GM12878 (cell line): ENCODE measurements around the gene PSORS1C1. TPM values are rescaled to one million over a fixed set of nuclear protein-coding genes. Genes with fewer than 3 reads are reported as not detected.

ENCODE experiments used
- ATAC-seq: fragments of 200-7000 bp; cut with Tn5 transposase; 3 replicates; pipeline ENCODE4 v1.9.1; 2020; ENCODE audit warnings: mild to moderate bottlenecking, moderate library complexity
- BruUV-seq: library from RNA; stranded (reverse); fragments of 400-500 nt; replicated peaks from 2 replicates; lab custom pipeline; 2021; lab: Mats Ljungman, UMichigan
- CTCF ChIA-PET: fragments of 300-600 bp; sonication (Branson Sonifier 250); formaldehyde crosslinking; extraction: SDS; loops from one replicate; lab custom pipeline; 2021; ENCODE audit warnings: inconsistent platforms; lab: Yijun Ruan, JAX
- POLR2A ChIA-PET: fragments of 350-600 bp; formaldehyde crosslinking; extraction: SDS; loops from one replicate; lab custom pipeline; 2021; ENCODE audit warnings: inconsistent platforms; lab: Charles Lee
- RAD21 ChIA-PET: fragments of 300-600 bp; sonication (Branson Sonifier 250); formaldehyde crosslinking; loops from one replicate; lab custom pipeline; 2023; ENCODE audit warnings: antibody characterized with exemption; ENCODE audit not compliant: unreplicated experiment; lab: Charles Lee
- SMC1A ChIA-PET: fragments of 300-600 bp; sonication (Branson Sonifier 250); formaldehyde crosslinking; loops from one replicate; lab custom pipeline; 2023; ENCODE audit not compliant: unreplicated experiment, uncharacterized antibody; lab: Charles Lee
- DNase-seq: peaks from one replicate; pipeline ENCODE4 v3.0.0-alpha.2; 2011; ENCODE audit warnings: low read depth, low spot score
- FAIRE-seq: peaks from 3 replicates; lab custom pipeline; 2011; peaks lifted over from hg19 to GRCh38; lab: Jason Lieb, UNC
- H2AFZ ChIP-seq: 2 replicates; pipeline ENCODE4 v1.6.0; 2011; ENCODE audit warnings: low read depth, low read length, control low read depth; ENCODE audit not compliant: control insufficient read depth
- H3K27ac ChIP-seq: 2 replicates; pipeline ENCODE4 v1.5.1; 2011; ENCODE audit warnings: control low read depth; ENCODE audit not compliant: control insufficient read depth, insufficient read depth
- H3K27me3 ChIP-seq, 2 experiments: replicated peaks in 1 of 2; 2 replicates each; pipeline versions ENCODE4 v1.6.0 to v1.6.1; 2011; ENCODE audit warnings: low read length in 1 of 2; ENCODE audit not compliant: control insufficient read depth in 2 of 2, insufficient read depth in 2 of 2
- H3K36me3 ChIP-seq, 2 experiments: 2 replicates each; pipeline ENCODE4 v1.5.1; 2011; ENCODE audit warnings: low read length in 1 of 2; ENCODE audit not compliant: control insufficient read depth in 2 of 2, insufficient read depth in 2 of 2
- H3K4me1 ChIP-seq: 2 replicates; pipeline ENCODE4 v1.6.1; 2011; ENCODE audit warnings: mild to moderate bottlenecking, low read length, moderate library complexity, mixed read lengths; ENCODE audit not compliant: control insufficient read depth, insufficient read depth
- H3K4me2 ChIP-seq: 2 replicates; pipeline ENCODE4 v1.6.0; 2011; ENCODE audit warnings: control low read depth; ENCODE audit not compliant: control insufficient read depth, insufficient read depth
- H3K4me3 ChIP-seq: fragments of 200-600 bp; sonication (generic); 2 replicates; pipeline ENCODE4 v1.5.1; 2016
- H3K79me2 ChIP-seq: 2 replicates; pipeline ENCODE4 v1.6.0; 2011; ENCODE audit warnings: low read length; ENCODE audit not compliant: control insufficient read depth, insufficient read depth
- H3K9ac ChIP-seq: 2 replicates; pipeline ENCODE4 v1.8.0; 2011; ENCODE audit warnings: low read length, control low read depth, mixed read lengths; ENCODE audit not compliant: control insufficient read depth, insufficient read depth
- H3K9me3 ChIP-seq: replicated peaks from 3 replicates; pipeline ENCODE4 v1.5.1; 2011; ENCODE audit warnings: mild to moderate bottlenecking, low read length; ENCODE audit not compliant: control insufficient read depth, insufficient read depth
- H4K20me1 ChIP-seq: 2 replicates; pipeline ENCODE4 v1.6.0; 2011; ENCODE audit not compliant: control insufficient read depth, insufficient read depth
- KDM1A ChIP-seq: fragments of 200-600 bp; sonication (generic); IDR thresholded peaks from 2 replicates; pipeline ENCODE4 v1.6.1; 2016; ENCODE audit warnings: borderline replicate concordance
- MEF2B ChIP-seq: fragments of 450-650 bp; IDR thresholded peaks from 2 replicates; pipeline ENCODE4 v1.6.1; 2018; ENCODE audit warnings: mild to moderate bottlenecking, moderate library complexity; ENCODE audit not compliant: partially characterized antibody, poor library complexity, severe bottlenecking
- NBN ChIP-seq: fragments of 450-650 bp; IDR thresholded peaks from 2 replicates; pipeline ENCODE4 v1.6.1; 2016
- NFYB ChIP-seq: IDR thresholded peaks from 2 replicates; pipeline ENCODE4 v1.6.1; 2011; ENCODE audit warnings: low read depth, mild to moderate bottlenecking, low read length, improper control_type of control experiment, moderate library complexity; ENCODE audit not compliant: insufficient read depth
- PAX8 ChIP-seq: fragments of 450-650 bp; IDR thresholded peaks from 2 replicates; pipeline ENCODE4 v1.6.1; 2017; ENCODE audit warnings: mild to moderate bottlenecking, moderate library complexity
- SIN3A ChIP-seq: IDR thresholded peaks from 2 replicates; pipeline ENCODE4 v1.6.1; 2012; ENCODE audit warnings: low read depth, low read length, improper control_type of control experiment
- SPI1 ChIP-seq: IDR thresholded peaks from 2 replicates; pipeline ENCODE4 v1.6.1; 2011; ENCODE audit warnings: low read depth, mild to moderate bottlenecking, low read length, moderate library complexity, borderline replicate concordance; ENCODE audit not compliant: insufficient read depth
- SREBF2 ChIP-seq: IDR thresholded peaks from 2 replicates; pipeline ENCODE4 v1.6.1; 2012; ENCODE audit warnings: mild to moderate bottlenecking, low read length
- TBL1XR1 ChIP-seq: IDR thresholded peaks from 2 replicates; pipeline ENCODE4 v1.6.1; 2012; ENCODE audit warnings: low read depth, low read length, improper control_type of control experiment
- YY1 ChIP-seq: IDR thresholded peaks from 2 replicates; pipeline ENCODE4 v1.6.1; 2011; ENCODE audit warnings: low read depth, mild to moderate bottlenecking, low read length
- ZNF274 ChIP-seq: IDR thresholded peaks from one replicate; pipeline ENCODE4 v1.8.0; 2011; ENCODE audit not compliant: insufficient read length, insufficient read depth
- WGBS: methylation state at CpG from one replicate; pipeline ENCODE4 v1.1.6; 2016; ENCODE audit warnings: low lambda C conversion rate; ENCODE audit not compliant: insufficient replicate concordance, insufficient coverage; ENCODE audit errors: missing lambda C conversion rate; 5-methylcytosine and 5-hydroxymethylcytosine counted together
- in situ Hi-C: fragments of 300-500 bp; cut with MboI; formaldehyde crosslinking; loops from 9 replicates; pipeline ENCODE4 v1.14.3; 2018; ENCODE audit warnings: mixed read lengths
- intact Hi-C: fragments of 100-400 bp; cut with micrococcal nuclease; formaldehyde crosslinking; loops from one replicate; pipeline ENCODE4 v1.14.2; 2022; ENCODE audit not compliant: unreplicated experiment
- polyA plus RNA-seq, 11 experiments: library from polyadenylated mRNA; depleted of rRNA in 4 of 11; unstranded in 6 of 11; stranded (reverse) in 5 of 11; fragments of >200 nt; fragmentation: Nextera tagmentation in 4 of 11; fragmentation: Illumina TruSeq in 1 of 11; extraction: Ambion mirVana in 4 of 11; extraction: Trizol in 1 of 11; gene quantifications; 1 replicate in 1 of 11; 2 replicates in 10 of 11; pipeline versions ENCODE4 v1.2.1 to v1.2.3, GENCODE V29; 2011 to 2016; ENCODE audit warnings: inconsistent platforms in 2 of 11, missing spikeins in 2 of 11, low read depth in 1 of 11
- total RNA-seq, 4 experiments: library from RNA; depleted of rRNA in 3 of 4; stranded (reverse); fragments of >200 nt in 3 of 4; fragmentation: Illumina TruSeq in 1 of 4; extraction: Trizol in 1 of 4; gene quantifications; 2 replicates each; pipeline versions ENCODE4 v1.2.1 to v1.2.3, GENCODE V29; 2013 to 2021
- TF ChIP-seq, protein P1 (sequence below): IDR thresholded peaks from 2 replicates; pipeline ENCODE4 v1.6.1; 2011; ENCODE audit warnings: low read depth, mild to moderate bottlenecking, low read length, moderate library complexity, borderline replicate concordance; ENCODE audit errors: extremely low read depth
- TF ChIP-seq, protein P2 (sequence below): fragments of 150-350 bp; IDR thresholded peaks from 2 replicates; pipeline ENCODE4 v1.6.1; 2014; ENCODE audit warnings: mild to moderate bottlenecking, low read depth, low read length
- TF ChIP-seq, protein P3 (sequence below): IDR thresholded peaks from 2 replicates; pipeline ENCODE4 v1.6.1; 2011; ENCODE audit warnings: mild to moderate bottlenecking, low read depth, low read length, moderate library complexity; ENCODE audit not compliant: insufficient replicate concordance
- TF ChIP-seq, protein P4 (sequence below): fragments of 450-650 bp; IDR thresholded peaks from 2 replicates; pipeline ENCODE4 v1.6.1; 2017; ENCODE audit warnings: mild to moderate bottlenecking
- TF ChIP-seq, protein P5 (sequence below): IDR thresholded peaks from 2 replicates; pipeline ENCODE4 v1.6.1; 2012; ENCODE audit warnings: low read depth, low read length, improper control_type of control experiment

PSORS1C1 gene
- total and polyA plus RNA-seq, 10 of the 15 experiments (the other 5 are each of a cell fraction or from before 2014, with no cell fraction given), result 0.13 to 1.00 (median 0.20) TPM; not detected in 5

DNA sequence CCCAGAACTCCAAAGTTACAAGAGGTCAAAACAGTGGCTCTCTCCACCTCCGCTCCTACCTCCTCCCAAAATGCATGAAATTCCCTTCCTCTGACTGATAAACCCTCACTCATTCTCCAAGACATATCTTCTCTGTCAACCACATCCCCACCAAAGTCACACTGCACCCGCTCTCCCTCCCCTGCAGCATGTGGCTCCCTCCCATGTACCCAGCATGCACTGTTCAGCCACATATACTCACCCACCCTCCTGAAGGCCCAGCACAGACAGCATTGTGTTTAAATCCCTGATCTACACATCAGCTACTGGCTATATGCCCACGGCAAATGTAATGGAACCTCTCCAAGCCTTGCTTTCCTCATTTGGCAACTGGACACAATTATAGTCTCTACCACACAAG lies 61.4 kb downstream of the PSORS1C1 start:
- ChIA-PET RAD21 (no interaction called here), CTCF (interaction anchor here (0.8 to 0.9 kb wide), 2 partner anchors 11 to 47 kb away, joined by 3 read pairs; no protein-coding TSS in a partner anchor), POLR2A (no interaction called here), SMC1A (interaction anchor here (2.1 kb wide), 1 partner anchor 11 kb away, joined by 7 read pairs; no protein-coding TSS in a partner anchor)
- ATAC-seq (no peak), FAIRE-seq (no peak), DNase-seq (no peak)
- Histone ChIP-seq H3K36me3 (0 out of 4 replicates have a peak, but pooled peaks cover 0 to 2% of the 10 kb centered on the region in 2 experiments), H3K9me3 (no peaks in the 10 kb centered on the region), H3K27ac (no peak overlapping the region), H3K4me1 (peaks cover 14% of the 10 kb centered on the region), H4K20me1 (no peaks in the 10 kb centered on the region), H3K9ac (no peak overlapping the region), H2AFZ (no peak overlapping the region), H3K4me2 (no peak overlapping the region), H3K27me3 (no peaks in the 10 kb centered on the region), H3K79me2 (no peaks in the 10 kb centered on the region; the same call in none of the 2 replicates), H3K4me3 (no peak overlapping the region)
- in situ Hi-C loops (no loop called here), intact Hi-C loops (no loop called here)
- no TSS peak for BruUV-seq
- WGBS, result 64% methylated on average over 3 of the region's 3 CpGs
- TF ChIP-seq, protein P1, sequence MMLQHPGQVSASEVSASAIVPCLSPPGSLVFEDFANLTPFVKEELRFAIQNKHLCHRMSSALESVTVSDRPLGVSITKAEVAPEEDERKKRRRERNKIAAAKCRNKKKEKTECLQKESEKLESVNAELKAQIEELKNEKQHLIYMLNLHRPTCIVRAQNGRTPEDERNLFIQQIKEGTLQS, result no peak
- TF ChIP-seq, protein P2, sequence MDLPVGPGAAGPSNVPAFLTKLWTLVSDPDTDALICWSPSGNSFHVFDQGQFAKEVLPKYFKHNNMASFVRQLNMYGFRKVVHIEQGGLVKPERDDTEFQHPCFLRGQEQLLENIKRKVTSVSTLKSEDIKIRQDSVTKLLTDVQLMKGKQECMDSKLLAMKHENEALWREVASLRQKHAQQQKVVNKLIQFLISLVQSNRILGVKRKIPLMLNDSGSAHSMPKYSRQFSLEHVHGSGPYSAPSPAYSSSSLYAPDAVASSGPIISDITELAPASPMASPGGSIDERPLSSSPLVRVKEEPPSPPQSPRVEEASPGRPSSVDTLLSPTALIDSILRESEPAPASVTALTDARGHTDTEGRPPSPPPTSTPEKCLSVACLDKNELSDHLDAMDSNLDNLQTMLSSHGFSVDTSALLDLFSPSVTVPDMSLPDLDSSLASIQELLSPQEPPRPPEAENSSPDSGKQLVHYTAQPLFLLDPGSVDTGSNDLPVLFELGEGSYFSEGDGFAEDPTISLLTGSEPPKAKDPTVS, result no peak
- TF ChIP-seq ZNF274 (no peak), MEF2B (no peak), PAX8 (no peak), SIN3A (no peak), NFYB (no peak), KDM1A (no peak), NBN (no peak), YY1 (no peak), SPI1 (no peak), SREBF2 (no peak), TBL1XR1 (no peak)
- TF ChIP-seq, protein P3, sequence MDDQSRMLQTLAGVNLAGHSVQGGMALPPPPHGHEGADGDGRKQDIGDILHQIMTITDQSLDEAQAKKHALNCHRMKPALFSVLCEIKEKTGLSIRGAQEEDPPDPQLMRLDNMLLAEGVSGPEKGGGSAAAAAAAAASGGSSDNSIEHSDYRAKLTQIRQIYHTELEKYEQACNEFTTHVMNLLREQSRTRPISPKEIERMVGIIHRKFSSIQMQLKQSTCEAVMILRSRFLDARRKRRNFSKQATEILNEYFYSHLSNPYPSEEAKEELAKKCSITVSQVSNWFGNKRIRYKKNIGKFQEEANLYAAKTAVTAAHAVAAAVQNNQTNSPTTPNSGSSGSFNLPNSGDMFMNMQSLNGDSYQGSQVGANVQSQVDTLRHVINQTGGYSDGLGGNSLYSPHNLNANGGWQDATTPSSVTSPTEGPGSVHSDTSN, result no peak
- TF ChIP-seq, protein P4, sequence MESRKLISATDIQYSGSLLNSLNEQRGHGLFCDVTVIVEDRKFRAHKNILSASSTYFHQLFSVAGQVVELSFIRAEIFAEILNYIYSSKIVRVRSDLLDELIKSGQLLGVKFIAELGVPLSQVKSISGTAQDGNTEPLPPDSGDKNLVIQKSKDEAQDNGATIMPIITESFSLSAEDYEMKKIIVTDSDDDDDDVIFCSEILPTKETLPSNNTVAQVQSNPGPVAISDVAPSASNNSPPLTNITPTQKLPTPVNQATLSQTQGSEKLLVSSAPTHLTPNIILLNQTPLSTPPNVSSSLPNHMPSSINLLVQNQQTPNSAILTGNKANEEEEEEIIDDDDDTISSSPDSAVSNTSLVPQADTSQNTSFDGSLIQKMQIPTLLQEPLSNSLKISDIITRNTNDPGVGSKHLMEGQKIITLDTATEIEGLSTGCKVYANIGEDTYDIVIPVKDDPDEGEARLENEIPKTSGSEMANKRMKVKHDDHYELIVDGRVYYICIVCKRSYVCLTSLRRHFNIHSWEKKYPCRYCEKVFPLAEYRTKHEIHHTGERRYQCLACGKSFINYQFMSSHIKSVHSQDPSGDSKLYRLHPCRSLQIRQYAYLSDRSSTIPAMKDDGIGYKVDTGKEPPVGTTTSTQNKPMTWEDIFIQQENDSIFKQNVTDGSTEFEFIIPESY, result no peak
- TF ChIP-seq, protein P5, sequence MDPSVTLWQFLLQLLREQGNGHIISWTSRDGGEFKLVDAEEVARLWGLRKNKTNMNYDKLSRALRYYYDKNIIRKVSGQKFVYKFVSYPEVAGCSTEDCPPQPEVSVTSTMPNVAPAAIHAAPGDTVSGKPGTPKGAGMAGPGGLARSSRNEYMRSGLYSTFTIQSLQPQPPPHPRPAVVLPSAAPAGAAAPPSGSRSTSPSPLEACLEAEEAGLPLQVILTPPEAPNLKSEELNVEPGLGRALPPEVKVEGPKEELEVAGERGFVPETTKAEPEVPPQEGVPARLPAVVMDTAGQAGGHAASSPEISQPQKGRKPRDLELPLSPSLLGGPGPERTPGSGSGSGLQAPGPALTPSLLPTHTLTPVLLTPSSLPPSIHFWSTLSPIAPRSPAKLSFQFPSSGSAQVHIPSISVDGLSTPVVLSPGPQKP, result no peak
